ENCODE results near the gene SPIRE2.
"Not testable (repeated sequence)": the region's sequence is repeated elsewhere in the genome, so short reads cannot be mapped to it uniquely, and the experiment has no call there.

Gene SPIRE2

GRCh38 chr16:89828199-89828869 is at the start of gene SPIRE2:
TSS of gene SPIRE2 (plus strand) at chr16:89828475. CDS start at chr16:89828551, 76 bp downstream.
- Mint-ChIP-seq H3K4me3 (peak within 1 kb of the TSS; percentile 57), H3K9me3 (no peaks in the 10 kb centered on the region), H3K27me3 (peaks cover 32% of the 10 kb centered on the region), H3K36me3 (ENCODE audit: low read depth) (no peaks in the 10 kb centered on the region), H3K4me1 (ENCODE audit: low read depth) (peaks cover 3% of the 10 kb centered on the region), H3K27ac (no peak within 1 kb of the TSS)

GRCh38 chr16:89779231-89779908 is 48.9 kb upstream of the SPIRE2 start:
- Mint-ChIP-seq H3K4me1 (ENCODE audit: low read depth) (peaks cover under 1% of the 10 kb centered on the region), H3K36me3 (ENCODE audit: low read depth) (peaks cover 53% of the 10 kb centered on the region), H3K4me3 (no peak overlapping the region), H3K27me3 (no peaks in the 10 kb centered on the region), H3K27ac (no peak overlapping the region), H3K9me3 (no peaks in the 10 kb centered on the region)

- peaks cover 6% of the 10 kb centered on the region for H3K4me1 Mint-ChIP-seq (ENCODE audit: low read depth)
- H3K27ac Mint-ChIP-seq = no peak overlapping the region
- H3K36me3 Mint-ChIP-seq (ENCODE audit: low read depth) = peaks cover 56% of the 10 kb centered on the region
- H3K4me3 Mint-ChIP-seq = no peak overlapping the region
- no peaks in the 10 kb centered on the region for H3K27me3 Mint-ChIP-seq
- H3K9me3 Mint-ChIP-seq = no peaks in the 10 kb centered on the region
These were observed 48.4 kb upstream of the SPIRE2 start for GRCh38 chr16:89779909-89780305.

- H3K27ac Mint-ChIP-seq = no peak overlapping the region
- H3K4me1 Mint-ChIP-seq (ENCODE audit: low read depth) = peaks cover 26% of the 10 kb centered on the region
- peaks cover 65% of the 10 kb centered on the region for H3K36me3 Mint-ChIP-seq (ENCODE audit: low read depth)
- no peak overlapping the region for H3K4me3 Mint-ChIP-seq
- no peaks in the 10 kb centered on the region for H3K9me3 Mint-ChIP-seq
- H3K27me3 Mint-ChIP-seq = no peaks in the 10 kb centered on the region
These were observed 45.8 kb upstream of the SPIRE2 start for GRCh38 chr16:89782489-89782888.

GRCh38 chr16:89783952-89784351 is 44.3 kb upstream of the SPIRE2 start:
- Mint-ChIP-seq H3K36me3 (ENCODE audit: low read depth) (peaks cover 62% of the 10 kb centered on the region), H3K4me1 (ENCODE audit: low read depth) (peaks cover 27% of the 10 kb centered on the region)
- H3K4me3 Mint-ChIP-seq, H3K9me3 Mint-ChIP-seq, H3K27me3 Mint-ChIP-seq, H3K27ac Mint-ChIP-seq: not testable (repeated sequence)

GRCh38 chr16:89784406-89784805 is 43.9 kb upstream of the SPIRE2 start:
- Mint-ChIP-seq H3K27ac (no peak overlapping the region), H3K9me3 (no peaks in the 10 kb centered on the region), H3K36me3 (ENCODE audit: low read depth) (peaks cover 58% of the 10 kb centered on the region), H3K4me3 (no peak overlapping the region), H3K4me1 (ENCODE audit: low read depth) (peaks cover 27% of the 10 kb centered on the region), H3K27me3 (no peaks in the 10 kb centered on the region)

- H3K27ac Mint-ChIP-seq = no peak overlapping the region
- H3K36me3 Mint-ChIP-seq (ENCODE audit: low read depth) = peaks cover 54% of the 10 kb centered on the region
- H3K4me1 Mint-ChIP-seq (ENCODE audit: low read depth) = peaks cover 27% of the 10 kb centered on the region
- H3K27me3 Mint-ChIP-seq = no peaks in the 10 kb centered on the region
- H3K4me3 Mint-ChIP-seq = no peak overlapping the region
- no peaks in the 10 kb centered on the region for H3K9me3 Mint-ChIP-seq
These were observed 42.6 kb upstream of the SPIRE2 start for GRCh38 chr16:89785523-89786155.

- Mint-ChIP-seq H3K27ac (no peak overlapping the region), H3K9me3 (no peaks in the 10 kb centered on the region), H3K4me3 (no peak overlapping the region), H3K36me3 (ENCODE audit: low read depth) (peaks cover 65% of the 10 kb centered on the region), H3K4me1 (ENCODE audit: low read depth) (peaks cover 27% of the 10 kb centered on the region), H3K27me3 (no peaks in the 10 kb centered on the region)
These were observed 41.6 kb upstream of the SPIRE2 start for GRCh38 chr16:89786474-89787364.

- H3K4me3 Mint-ChIP-seq = no peak overlapping the region
- H3K4me1 Mint-ChIP-seq (ENCODE audit: low read depth) = peaks cover 27% of the 10 kb centered on the region
- no peaks in the 10 kb centered on the region for H3K9me3 Mint-ChIP-seq
- no peaks in the 10 kb centered on the region for H3K27me3 Mint-ChIP-seq
- no peak overlapping the region for H3K27ac Mint-ChIP-seq
- peaks cover 66% of the 10 kb centered on the region for H3K36me3 Mint-ChIP-seq (ENCODE audit: low read depth)
These were observed 40.9 kb upstream of the SPIRE2 start for GRCh38 chr16:89787365-89787805.

GRCh38 chr16:89791278-89791995 is 36.8 kb upstream of the SPIRE2 start:
- no peak overlapping the region for H3K4me3 Mint-ChIP-seq
- H3K9me3 Mint-ChIP-seq = no peaks in the 10 kb centered on the region
- H3K36me3 Mint-ChIP-seq (ENCODE audit: low read depth) = peaks cover 66% of the 10 kb centered on the region
- H3K4me1 Mint-ChIP-seq (ENCODE audit: low read depth) = peaks cover 9% of the 10 kb centered on the region
- no peaks in the 10 kb centered on the region for H3K27me3 Mint-ChIP-seq
- no peak overlapping the region for H3K27ac Mint-ChIP-seq

GRCh38 chr16:89793092-89793491 is 35.2 kb upstream of the SPIRE2 start:
- not testable (repeated sequence) for H3K27me3 Mint-ChIP-seq; H3K4me3 Mint-ChIP-seq; H3K27ac Mint-ChIP-seq; H3K9me3 Mint-ChIP-seq; H3K4me1 Mint-ChIP-seq (ENCODE audit: low read depth)
- peaks cover 60% of the 10 kb centered on the region for H3K36me3 Mint-ChIP-seq (ENCODE audit: low read depth)

- peaks cover 69% of the 10 kb centered on the region for H3K36me3 Mint-ChIP-seq (ENCODE audit: low read depth)
- H3K9me3 Mint-ChIP-seq = no peaks in the 10 kb centered on the region
- H3K4me3 Mint-ChIP-seq = no peak overlapping the region
- no peaks in the 10 kb centered on the region for H3K4me1 Mint-ChIP-seq (ENCODE audit: low read depth)
- no peak overlapping the region for H3K27ac Mint-ChIP-seq
- H3K27me3 Mint-ChIP-seq = no peaks in the 10 kb centered on the region
These were observed 34.3 kb upstream of the SPIRE2 start for GRCh38 chr16:89793955-89794354.

GRCh38 chr16:89795676-89796075 is 32.6 kb upstream of the SPIRE2 start:
- H3K27ac Mint-ChIP-seq = no peak overlapping the region
- no peak overlapping the region for H3K4me3 Mint-ChIP-seq
- H3K9me3 Mint-ChIP-seq = no peaks in the 10 kb centered on the region
- H3K36me3 Mint-ChIP-seq (ENCODE audit: low read depth) = peaks cover 76% of the 10 kb centered on the region
- no peaks in the 10 kb centered on the region for H3K4me1 Mint-ChIP-seq (ENCODE audit: low read depth)
- no peaks in the 10 kb centered on the region for H3K27me3 Mint-ChIP-seq

GRCh38 chr16:89796104-89796503 is 32.2 kb upstream of the SPIRE2 start:
- Mint-ChIP-seq H3K4me3 (no peak overlapping the region), H3K27ac (no peak overlapping the region), H3K4me1 (ENCODE audit: low read depth) (no peaks in the 10 kb centered on the region), H3K27me3 (no peaks in the 10 kb centered on the region), H3K36me3 (ENCODE audit: low read depth) (peaks cover 73% of the 10 kb centered on the region), H3K9me3 (no peaks in the 10 kb centered on the region)
